ENCODE data around the gene CELSR1.

The CELSR1 gene

GRCh38 chr22:46363611-46364321 lies 173.7 kb downstream of the CELSR1 start:
- DNase-seq (ENCODE audit: low spot score) = no peak

- no peak for DNase-seq (ENCODE audit: low spot score)
Measured at GRCh38 chr22:46362934-46363515, 174.4 kb downstream of the CELSR1 start.

- no peak for DNase-seq (ENCODE audit: low spot score)
Measured at GRCh38 chr22:46362203-46362933, 175.1 kb downstream of the CELSR1 start.

- no peak for DNase-seq (ENCODE audit: low spot score)
Measured at GRCh38 chr22:46361826-46362202, 175.6 kb downstream of the CELSR1 start.

- no peak for DNase-seq (ENCODE audit: low spot score)
Measured at GRCh38 chr22:46360891-46361290, 176.5 kb downstream of the CELSR1 start.

GRCh38 chr22:46360097-46360496 lies 177.3 kb downstream of the CELSR1 start:
- DNase-seq (ENCODE audit: low spot score) = no peak

- DNase-seq (ENCODE audit: low spot score) = no peak
Measured at GRCh38 chr22:46359362-46359761, 178.1 kb downstream of the CELSR1 start.

GRCh38 chr22:46358766-46359165 lies 178.7 kb downstream of the CELSR1 start:
- DNase-seq (ENCODE audit: low spot score) = no peak

GRCh38 chr22:46357711-46358520 lies 179.5 kb downstream of the CELSR1 start:
- no peak for DNase-seq (ENCODE audit: low spot score)

- no peak for DNase-seq (ENCODE audit: low spot score)
Measured at GRCh38 chr22:46356496-46357480, 180.6 kb downstream of the CELSR1 start.

GRCh38 chr22:46355996-46356471 lies 181.4 kb downstream of the CELSR1 start:
- no peak for DNase-seq (ENCODE audit: low spot score)

GRCh38 chr22:46355369-46355995 lies 181.9 kb downstream of the CELSR1 start:
- DNase-seq (ENCODE audit: low spot score) = peak; percentile 69

- DNase-seq (ENCODE audit: low spot score) = no peak
Measured at GRCh38 chr22:46354993-46355305, 182.5 kb downstream of the CELSR1 start.

- no peak for DNase-seq (ENCODE audit: low spot score)
Measured at GRCh38 chr22:46354176-46354992, 183.0 kb downstream of the CELSR1 start.

- DNase-seq (ENCODE audit: low spot score) = no peak
Measured at GRCh38 chr22:46353483-46354105, 183.8 kb downstream of the CELSR1 start.

- peak; percentile 88 for DNase-seq (ENCODE audit: low spot score)
Measured at GRCh38 chr22:46352691-46353386, 184.6 kb downstream of the CELSR1 start.

GRCh38 chr22:46352276-46352675 lies 185.1 kb downstream of the CELSR1 start:
- no peak for DNase-seq (ENCODE audit: low spot score)

- no peak for DNase-seq (ENCODE audit: low spot score)
Measured at GRCh38 chr22:46351767-46352166, 185.7 kb downstream of the CELSR1 start.

Measured in kidney tubule cell (primary cell).